RCC 7860 (cell line): ENCODE results near the gene TSPAN31.
A peak's percentile ranks its signal among the peaks of the same experiment; 100 is the strongest.
"Not testable (repeated sequence)": the region's sequence is repeated elsewhere in the genome, so short reads cannot be mapped to it uniquely, and the experiment has no call there.

Source experiments
- DNase-seq: peaks from one replicate; pipeline ENCODE4 v3.0.0-alpha.2; 2015; ENCODE audit warnings: low spot score
- FAIRE-seq: peaks from 2 replicates; lab custom pipeline; 2012; peaks lifted over from hg19 to GRCh38; lab: Jason Lieb, UNC

The TSPAN31 gene

GRCh38 chr12:57765698-57766463, 21.0 kb downstream of the TSPAN31 start:
- no peak for DNase-seq
- no peak for FAIRE-seq

GRCh38 chr12:57766464-57767304, 21.8 kb downstream of the TSPAN31 start, which contains the start of gene CYP27B1:
Gene CYP27B1, minus strand, starts transcription at chr12:57767078. Its CDS starts 37 bp downstream, at chr12:57767041.
- FAIRE-seq = no peak
- no peak for DNase-seq

GRCh38 chr12:57767305-57767698, 22.5 kb downstream of the TSPAN31 start:
- no peak for DNase-seq
- no peak for FAIRE-seq

GRCh38 chr12:57767876-57768275, 23.0 kb downstream of the TSPAN31 start:
- DNase-seq = no peak
- no peak for FAIRE-seq

- DNase-seq (no peak), FAIRE-seq (no peak)
These were observed 24.8 kb downstream of the TSPAN31 start for GRCh38 chr12:57769594-57769993.

- no peak for FAIRE-seq
- peak; percentile 17 for DNase-seq
These were observed 25.9 kb downstream of the TSPAN31 start for GRCh38 chr12:57770734-57771133.

GRCh38 chr12:57771236-57771872, 26.5 kb downstream of the TSPAN31 start:
- DNase-seq = peak; percentile 66
- no peak for FAIRE-seq

GRCh38 chr12:57771873-57772428, 27.1 kb downstream of the TSPAN31 start, which contains the start of gene METTL1:
Gene METTL1, minus strand, starts transcription at chr12:57772105. Its CDS starts 22 bp downstream, at chr12:57772083.
- FAIRE-seq (no peak), DNase-seq (peak; percentile 87)

- FAIRE-seq = no peak
- DNase-seq = peak; percentile 47
These were observed 27.8 kb downstream of the TSPAN31 start, which contains the start of gene EEF1AKMT3 for GRCh38 chr12:57772429-57773322. Gene EEF1AKMT3, plus strand, starts transcription at chr12:57772614. Its CDS starts 111 bp downstream, at chr12:57772725.

GRCh38 chr12:57774634-57775033, 29.8 kb downstream of the TSPAN31 start:
- not testable (repeated sequence) for FAIRE-seq

GRCh38 chr12:57775044-57775443, 30.2 kb downstream of the TSPAN31 start:
- no peak for FAIRE-seq
- DNase-seq = no peak

More at GRCh38 chr12:57774634-57775033, 29.8 kb downstream of the TSPAN31 start:
- not testable (repeated sequence) for DNase-seq

- no peak for FAIRE-seq
- no peak for DNase-seq
These were observed 30.9 kb downstream of the TSPAN31 start for GRCh38 chr12:57775563-57776246.

GRCh38 chr12:57776247-57776587, 31.4 kb downstream of the TSPAN31 start:
- DNase-seq = no peak
- no peak for FAIRE-seq

- DNase-seq = no peak
- no peak for FAIRE-seq
These were observed 32.5 kb downstream of the TSPAN31 start for GRCh38 chr12:57777367-57777766.

- DNase-seq = no peak
- no peak for FAIRE-seq
These were observed 33.1 kb downstream of the TSPAN31 start for GRCh38 chr12:57777911-57778310.

GRCh38 chr12:57779736-57780135, 34.9 kb downstream of the TSPAN31 start:
- no peak for FAIRE-seq
- peak; percentile 5 for DNase-seq

- no peak for FAIRE-seq
These were observed 35.6 kb downstream of the TSPAN31 start for GRCh38 chr12:57780284-57780897.

GRCh38 chr12:57781244-57781643, 36.4 kb downstream of the TSPAN31 start:
- DNase-seq = no peak

More at GRCh38 chr12:57780284-57780897, 35.6 kb downstream of the TSPAN31 start:
- DNase-seq = no peak

GRCh38 chr12:57781801-57782200, 37.0 kb downstream of the TSPAN31 start:
- no peak for DNase-seq
- FAIRE-seq = no peak

More at GRCh38 chr12:57781244-57781643, 36.4 kb downstream of the TSPAN31 start:
- FAIRE-seq = no peak
